Vagina (tissue), 2 donors: ENCODE results near the gene STARD3. TPM values are rescaled to one million over a fixed set of nuclear protein-coding genes. Genes with fewer than 3 reads are reported as not detected.

Experiments used
- DNase-seq, 2 donors: peaks; one replicate each; pipeline ENCODE4 v3.0.0-alpha.2; 2017; ENCODE audit errors: extremely low spot score in 2 of 2
- H3K27ac ChIP-seq: fragments of 200-600 bp; sonication (generic); one replicate; pipeline ENCODE4 v1.5.1; 2019
- H3K27me3 ChIP-seq: fragments of 200-600 bp; sonication (generic); one replicate; pipeline ENCODE4 v1.5.1; 2019
- H3K36me3 ChIP-seq, 2 donors: fragments of 200-600 bp; sonication (generic); one replicate each; pipeline ENCODE4 v1.5.1; 2017 to 2019
- H3K4me1 ChIP-seq: fragments of 200-600 bp; sonication (generic); one replicate; pipeline ENCODE4 v1.5.1; 2019
- H3K4me3 ChIP-seq, 2 donors: fragments of 200-600 bp; sonication (generic); 1 replicate in 1 of 2; 2 replicates in 1 of 2; pipeline ENCODE4 v1.5.1; 2016 to 2019
- H3K9me3 ChIP-seq: fragments of 200-600 bp; sonication (generic); one replicate; pipeline ENCODE4 v1.5.1; 2019
- POLR2A ChIP-seq, 2 donors: fragments of 450-650 bp; IDR thresholded peaks; one replicate each; pipeline ENCODE4 v1.6.1; 2017; ENCODE audit warnings: antibody characterized with exemption in 2 of 2, mild to moderate bottlenecking in 2 of 2, moderate library complexity in 2 of 2
- POLR2AphosphoS5 ChIP-seq, 2 donors: sonication (generic); formaldehyde crosslinking; IDR thresholded peaks; one replicate each; pipeline ENCODE4 v1.9.0; 2017; ENCODE audit warnings: antibody characterized with exemption in 2 of 2, mild to moderate bottlenecking in 2 of 2, low read depth in 1 of 2; ENCODE audit not compliant: insufficient read depth in 1 of 2
- intact Hi-C: fragments of 100-400 bp; cut with DNase I; formaldehyde crosslinking; loops from one replicate; pipeline ENCODE4 v1.15.1; 2023
- total RNA-seq: library from RNA; depleted of rRNA; stranded (reverse); fragments of >200 nt; gene quantifications from one replicate; pipeline ENCODE4 v1.2.3, GENCODE V29; 2016
- TF ChIP-seq, protein P1 (sequence below), 3 experiments: fragments of 450-650 bp in 2 of 3; fragments of 200-600 bp in 1 of 3; sonication (generic) in 1 of 3; IDR thresholded peaks; one replicate each; pipeline ENCODE4 v1.5.1; 2017 to 2019; ENCODE audit warnings: antibody characterized with exemption in 3 of 3, mild to moderate bottlenecking in 2 of 3, moderate library complexity in 2 of 3

The STARD3 gene
- total RNA-seq, 1 donor from 2014 or later: 148 TPM

DNA sequence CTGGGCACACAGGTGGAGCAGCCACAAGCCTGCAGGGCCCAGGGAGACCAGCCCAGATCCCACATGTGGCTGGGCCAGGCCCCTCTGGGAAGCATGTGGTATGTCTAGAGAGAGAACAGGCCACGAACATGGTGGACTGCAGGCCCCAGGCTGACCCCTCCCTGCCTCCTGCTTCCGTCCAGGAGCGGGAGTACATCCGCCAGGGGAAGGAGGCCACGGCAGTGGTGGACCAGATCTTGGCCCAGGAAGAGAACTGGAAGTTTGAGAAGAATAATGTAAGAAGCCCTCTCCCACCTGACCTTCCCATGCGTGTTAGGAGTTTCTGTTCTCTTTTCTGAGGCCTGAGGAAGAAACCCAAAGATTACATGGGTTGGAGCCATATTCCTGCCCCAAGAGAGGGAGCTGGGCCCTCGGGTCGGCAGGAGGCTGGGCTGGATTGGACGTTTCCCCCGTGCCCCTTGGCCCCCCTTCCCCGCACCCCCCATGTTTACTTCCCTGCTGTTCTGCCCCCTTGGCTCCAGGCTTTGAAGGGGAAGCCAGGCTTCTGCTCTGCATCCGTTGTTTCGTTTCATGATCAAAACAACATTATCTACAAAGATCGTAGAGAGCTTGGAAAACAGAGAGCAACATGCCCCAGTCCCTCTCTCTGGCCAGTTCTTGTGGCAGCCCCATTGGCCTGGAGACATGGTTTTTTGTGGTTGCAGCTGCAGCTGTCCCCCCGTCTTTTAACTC lies 22.5 kb downstream of the STARD3 start:
- Histone ChIP-seq H3K9me3 (no peaks in the 10 kb centered on the region), H3K27ac (peak overlapping the region; percentile 26), H3K27me3 (no peaks in the 10 kb centered on the region), H3K36me3 (peaks cover 0 to 42% of the 10 kb centered on the region in 2 donors), H3K4me1 (peaks cover 42% of the 10 kb centered on the region), H3K4me3 (no peak overlapping the region)
- intact Hi-C loops: no loop called here
- no peak for DNase-seq
- TF ChIP-seq POLR2A (IDR thresholded peaks at IDR 0.05) (no peak), POLR2AphosphoS5 (IDR thresholded peaks at IDR 0.05; ENCODE audit: insufficient read depth in 1 of 2, low read depth in 1 of 2) (no peak)
- TF ChIP-seq, protein P1, sequence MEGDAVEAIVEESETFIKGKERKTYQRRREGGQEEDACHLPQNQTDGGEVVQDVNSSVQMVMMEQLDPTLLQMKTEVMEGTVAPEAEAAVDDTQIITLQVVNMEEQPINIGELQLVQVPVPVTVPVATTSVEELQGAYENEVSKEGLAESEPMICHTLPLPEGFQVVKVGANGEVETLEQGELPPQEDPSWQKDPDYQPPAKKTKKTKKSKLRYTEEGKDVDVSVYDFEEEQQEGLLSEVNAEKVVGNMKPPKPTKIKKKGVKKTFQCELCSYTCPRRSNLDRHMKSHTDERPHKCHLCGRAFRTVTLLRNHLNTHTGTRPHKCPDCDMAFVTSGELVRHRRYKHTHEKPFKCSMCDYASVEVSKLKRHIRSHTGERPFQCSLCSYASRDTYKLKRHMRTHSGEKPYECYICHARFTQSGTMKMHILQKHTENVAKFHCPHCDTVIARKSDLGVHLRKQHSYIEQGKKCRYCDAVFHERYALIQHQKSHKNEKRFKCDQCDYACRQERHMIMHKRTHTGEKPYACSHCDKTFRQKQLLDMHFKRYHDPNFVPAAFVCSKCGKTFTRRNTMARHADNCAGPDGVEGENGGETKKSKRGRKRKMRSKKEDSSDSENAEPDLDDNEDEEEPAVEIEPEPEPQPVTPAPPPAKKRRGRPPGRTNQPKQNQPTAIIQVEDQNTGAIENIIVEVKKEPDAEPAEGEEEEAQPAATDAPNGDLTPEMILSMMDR (IDR thresholded peaks at IDR 0.05): no peak

GRCh38 chr17:39660011-39660360 lies 23.0 kb downstream of the STARD3 start:
- no peak for DNase-seq
- Histone ChIP-seq H3K4me1 (peaks cover 45% of the 10 kb centered on the region), H3K4me3 (no peak overlapping the region), H3K9me3 (no peaks in the 10 kb centered on the region), H3K36me3 (peaks cover 0 to 42% of the 10 kb centered on the region in 2 donors), H3K27ac (peak overlapping the region; percentile 40), H3K27me3 (no peaks in the 10 kb centered on the region)
- TF ChIP-seq, protein P1 (IDR thresholded peaks at IDR 0.05): no peak
- intact Hi-C loops: no loop called here

DNA sequence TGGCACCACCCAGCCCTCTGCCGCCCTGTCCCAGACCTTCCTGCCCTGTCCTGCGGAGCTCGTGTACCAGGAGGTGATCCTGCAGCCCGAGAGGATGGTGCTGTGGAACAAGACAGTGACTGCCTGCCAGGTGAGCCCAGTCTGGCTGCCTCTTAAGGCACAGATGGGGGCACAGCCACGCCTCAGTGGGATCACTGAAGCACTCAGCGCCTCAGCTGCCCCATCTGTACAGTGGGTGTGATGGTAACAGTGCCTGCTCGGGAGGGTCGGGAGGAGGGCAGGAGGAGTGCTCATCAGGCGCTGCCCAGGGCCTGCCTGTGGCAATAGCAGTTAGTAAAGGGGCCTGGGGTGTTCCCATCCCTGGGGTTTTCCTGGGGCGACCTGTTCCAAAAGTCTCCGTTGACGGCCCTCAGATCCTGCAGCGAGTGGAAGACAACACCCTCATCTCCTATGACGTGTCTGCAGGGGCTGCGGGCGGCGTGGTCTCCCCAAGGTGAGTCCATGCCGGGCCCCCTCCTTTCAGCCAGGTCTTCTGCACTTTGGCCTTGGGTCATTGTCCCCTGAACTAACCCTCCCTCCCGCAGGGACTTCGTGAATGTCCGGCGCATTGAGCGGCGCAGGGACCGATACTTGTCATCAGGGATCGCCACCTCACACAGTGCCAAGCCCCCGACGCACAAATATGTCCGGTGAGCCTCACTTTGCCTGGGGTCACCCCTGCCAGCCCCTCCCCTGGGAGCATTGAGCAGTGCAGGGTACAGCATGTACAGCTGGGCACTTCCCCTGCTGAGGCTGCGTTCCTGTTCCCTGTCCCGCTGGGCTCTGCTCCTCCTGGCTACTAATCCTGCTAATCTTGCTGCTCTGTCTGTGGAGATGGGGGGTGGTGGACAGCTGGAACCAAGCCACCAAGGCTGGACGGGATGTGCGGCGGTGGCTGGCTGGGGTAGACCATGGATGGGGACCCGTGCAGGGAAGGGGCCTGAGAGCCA lies 23.7 kb downstream of the STARD3 start:
- Histone ChIP-seq H3K27ac (peak overlapping the region; percentile 40), H3K27me3 (no peaks in the 10 kb centered on the region), H3K4me1 (peaks cover 48% of the 10 kb centered on the region), H3K4me3 (no peak overlapping the region), H3K9me3 (no peaks in the 10 kb centered on the region), H3K36me3 (peaks cover 0 to 42% of the 10 kb centered on the region in 2 donors)
- DNase-seq: no peak
- intact Hi-C loops: no loop called here
- no peak for TF ChIP-seq POLR2AphosphoS5 (IDR thresholded peaks at IDR 0.05; ENCODE audit: insufficient read depth in 1 of 2, low read depth in 1 of 2)
- TF ChIP-seq, protein P1 (IDR thresholded peaks at IDR 0.05): no peak
- TF ChIP-seq POLR2A (IDR thresholded peaks at IDR 0.05): no peak

- H3K27ac ChIP-seq: peak overlapping the region; percentile 32
- intact Hi-C loops: no loop called here
- peaks cover 0 to 32% of the 10 kb centered on the region in 2 donors for H3K36me3 ChIP-seq
- no peak for DNase-seq
- peaks cover 57% of the 10 kb centered on the region for H3K4me1 ChIP-seq
- H3K4me3 ChIP-seq: no peak overlapping the region
- TF ChIP-seq POLR2AphosphoS5 (IDR thresholded peaks at IDR 0.05; ENCODE audit: insufficient read depth in 1 of 2, low read depth in 1 of 2): no peak
- TF ChIP-seq POLR2A (IDR thresholded peaks at IDR 0.05): no peak
- TF ChIP-seq, protein P1 (IDR thresholded peaks at IDR 0.05): no peak
- H3K9me3 ChIP-seq: no peaks in the 10 kb centered on the region
- no peaks in the 10 kb centered on the region for H3K27me3 ChIP-seq
Measured at GRCh38 chr17:39661744-39662541, 25.0 kb downstream of the STARD3 start.
